Lung (tissue), 12 donors: ENCODE results near the gene UBE2V1. TPM values are rescaled to one million over a fixed set of nuclear protein-coding genes. Genes with fewer than 3 reads are reported as not detected.
"Not testable (repeated sequence)": the region's sequence is repeated elsewhere in the genome, so short reads cannot be mapped to it uniquely, and the experiment has no call there.

ENCODE experiments used
- ATAC-seq: fragments of 200-7000 bp; cut with Tn5 transposase; one replicate; pipeline ENCODE4 v1.9.1; 2020; ENCODE audit warnings: moderate number of reproducible peaks; ENCODE audit not compliant: insufficient read depth, low FRiP score
- DNase-seq, 3 donors: peaks; one replicate each; pipeline ENCODE4 v3.0.0-alpha.2; 2013 to 2017
- H3K27ac ChIP-seq, 2 donors: one replicate each; pipeline ENCODE4 v1.5.1; 2013; ENCODE audit warnings: mild to moderate bottlenecking in 2 of 2, moderate library complexity in 2 of 2, control low read depth in 1 of 2, inconsistent platforms in 1 of 2, low read depth in 1 of 2, low read length in 1 of 2
- H3K27me3 ChIP-seq, 3 donors: one replicate each; pipeline ENCODE4 v1.5.1; 2013; ENCODE audit warnings: low read length in 2 of 3; ENCODE audit not compliant: control insufficient read depth in 3 of 3, insufficient read depth in 3 of 3
- H3K36me3 ChIP-seq, 4 donors: one replicate each; pipeline ENCODE4 v1.5.1; 2013; ENCODE audit warnings: low read length in 4 of 4, mild to moderate bottlenecking in 1 of 4, moderate library complexity in 1 of 4; ENCODE audit not compliant: control insufficient read depth in 4 of 4, insufficient read depth in 4 of 4
- H3K4me1 ChIP-seq, 5 donors: one replicate each; pipeline ENCODE4 v1.5.1; 2013; ENCODE audit warnings: low read length in 5 of 5, mild to moderate bottlenecking in 2 of 5, moderate library complexity in 1 of 5; ENCODE audit not compliant: control insufficient read depth in 5 of 5, insufficient read depth in 5 of 5
- H3K4me3 ChIP-seq: one replicate; pipeline ENCODE4 v1.5.1; 2013; ENCODE audit warnings: mild to moderate bottlenecking, control low read depth, moderate library complexity
- H3K9ac ChIP-seq, 2 donors: one replicate each; pipeline ENCODE4 v1.5.1; 2013; ENCODE audit warnings: low read length in 2 of 2, control low read depth in 1 of 2; ENCODE audit not compliant: insufficient read depth in 1 of 2
- H3K9me3 ChIP-seq, 4 donors: one replicate each; pipeline ENCODE4 v1.5.1; 2013; ENCODE audit warnings: low read length in 3 of 4, mild to moderate bottlenecking in 1 of 4, moderate library complexity in 1 of 4; ENCODE audit not compliant: control insufficient read depth in 4 of 4, insufficient read depth in 3 of 4
- CTCF ChIP-seq: IDR thresholded peaks from 2 replicates; pipeline ENCODE4 v1.5.1; 2012; ENCODE audit warnings: mild to moderate bottlenecking; ENCODE audit errors: control extremely low read depth, extremely low read depth
- WGBS, 2 donors: extraction: QIAGEN DNeasy Blood & Tissue Kit; methylation state at CpG; one replicate each; pipeline ENCODE4 v1.1.7; 2013; 5-methylcytosine and 5-hydroxymethylcytosine counted together
- polyA plus RNA-seq, 2 donors: library from polyadenylated mRNA; stranded (reverse); fragments of 200-250 nt; gene quantifications; one replicate each; pipeline ENCODE4 v1.2.1, GENCODE V29; 2013
- total RNA-seq, 2 donors: library from RNA; depleted of rRNA in 1 of 2; stranded (reverse); fragments of >200 nt in 1 of 2; gene quantifications; one replicate each; pipeline ENCODE4 v1.2.1, GENCODE V29; 2014 to 2021
- donor health status: control.
- donor health status: control.
- donor health status: Bipolar disorder and iron deficiency.
- donor health status: healthy.
- donor health status: DM: yes; HTN: yes; CAD: no.

UBE2V1 gene
- total and polyA plus RNA-seq, 4 donors, result 56.4 to 103 (median 69.2) TPM

DNA sequence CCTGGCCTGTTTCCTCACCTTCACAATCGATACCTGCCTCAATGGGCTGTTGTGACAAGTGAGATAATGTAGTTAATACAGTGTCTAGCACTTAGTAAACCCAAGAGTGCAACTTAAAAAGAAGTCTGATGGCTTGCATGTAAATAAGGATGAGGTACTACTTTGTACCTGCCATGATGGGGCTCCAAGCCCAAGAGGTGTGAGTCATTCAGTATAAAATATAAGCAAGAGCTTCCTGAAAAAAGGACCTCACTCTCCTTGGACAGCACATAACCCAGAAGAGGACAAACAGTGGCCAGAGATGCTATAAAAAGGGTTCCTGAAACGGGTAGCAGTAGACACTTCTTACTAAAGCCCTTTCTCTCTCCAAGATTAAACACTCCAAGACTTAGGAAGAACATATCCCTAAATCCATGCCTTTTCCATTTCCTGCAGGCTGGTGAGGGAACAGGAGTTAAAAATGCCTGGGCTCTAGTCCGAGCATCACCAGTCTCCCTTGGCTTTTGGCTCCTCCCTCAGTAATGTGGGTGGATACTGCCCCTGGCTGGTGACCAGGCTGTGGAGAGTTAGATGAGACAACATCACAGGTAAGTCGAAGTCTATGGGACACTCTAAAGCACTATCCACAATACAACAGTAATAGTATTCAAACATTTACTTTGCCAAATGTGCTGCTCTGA, 4.3 kb downstream of the UBE2V1 start:
- 46 to 74% methylated on average over 4 of the region's 4 CpGs for WGBS, 2 donors
- H3K4me1 ChIP-seq, result peaks cover 11 to 39% (median 26%) of the 10 kb centered on the region in 5 donors
- DNase-seq (no peak), ATAC-seq (no peak)
- H3K9me3 ChIP-seq, result no peaks in the 10 kb centered on the region
- peak overlapping the region in 1 of 2 donors; percentile 42 for H3K27ac ChIP-seq
- no peak overlapping the region for H3K4me3 ChIP-seq
- peaks cover 0 to 5% (median 3%) of the 10 kb centered on the region in 4 donors for H3K36me3 ChIP-seq
- no peak for TF ChIP-seq CTCF
- H3K27me3 ChIP-seq, result no peaks in the 10 kb centered on the region
- H3K9ac ChIP-seq, result peak overlapping the region in 1 of 2 donors; percentile 30

DNA sequence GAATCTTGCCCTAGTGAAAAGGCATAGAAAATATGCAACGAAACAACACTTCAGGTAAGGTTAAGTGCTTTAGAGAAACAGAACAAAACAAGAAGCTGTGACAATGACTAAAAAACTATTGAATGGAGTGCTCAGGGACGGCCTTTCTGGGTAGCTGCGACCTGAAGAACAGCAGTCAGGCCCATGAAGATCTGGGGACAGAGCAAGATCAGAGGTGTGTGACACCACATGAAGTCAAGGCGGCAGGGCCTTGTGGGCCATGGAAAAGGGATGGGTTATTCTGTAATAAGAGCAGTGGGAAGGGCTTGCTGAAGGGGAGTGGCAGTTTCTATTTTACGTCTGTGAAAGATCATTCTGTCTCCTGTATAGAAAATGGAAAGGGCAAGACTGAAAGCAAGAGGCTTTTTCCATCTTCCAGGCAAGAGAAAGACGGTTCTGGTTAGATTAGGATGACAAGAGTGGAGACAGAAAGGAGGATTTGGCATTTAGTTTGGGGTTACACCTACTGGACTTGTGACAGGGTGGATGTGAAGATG, 5.1 kb downstream of the UBE2V1 start:
- Histone ChIP-seq H3K4me1 (peaks cover 11 to 41% (median 26%) of the 10 kb centered on the region in 5 donors), H3K9me3 (no peaks in the 10 kb centered on the region), H3K27ac (peak overlapping the region; percentile 11 to 42), H3K36me3 (peaks cover 0 to 5% (median 3%) of the 10 kb centered on the region in 4 donors), H3K4me3 (no peak overlapping the region), H3K27me3 (no peaks in the 10 kb centered on the region), H3K9ac (peak overlapping the region in 1 of 2 donors; percentile 34)
- no peak for DNase-seq
- 68 to 87% methylated on average over 6 of the region's 6 CpGs for WGBS, 2 donors
- ATAC-seq, result no peak
- no peak for TF ChIP-seq CTCF

GRCh38 chr20:50107086-50107660, 5.8 kb downstream of the UBE2V1 start:
- Histone ChIP-seq H3K9ac (no peak overlapping the region), H3K4me3 (no peak overlapping the region), H3K9me3 (no peaks in the 10 kb centered on the region), H3K27ac (no peak overlapping the region), H3K36me3 (peaks cover 0 to 5% (median 3%) of the 10 kb centered on the region in 4 donors), H3K4me1 (peaks cover 11 to 41% (median 26%) of the 10 kb centered on the region in 5 donors), H3K27me3 (no peaks in the 10 kb centered on the region)
- no peak for TF ChIP-seq CTCF
- ATAC-seq (no peak), DNase-seq (no peak)
- WGBS, 2 donors, result 72 to 84% methylated on average over 6 of the region's 6 CpGs

DNA sequence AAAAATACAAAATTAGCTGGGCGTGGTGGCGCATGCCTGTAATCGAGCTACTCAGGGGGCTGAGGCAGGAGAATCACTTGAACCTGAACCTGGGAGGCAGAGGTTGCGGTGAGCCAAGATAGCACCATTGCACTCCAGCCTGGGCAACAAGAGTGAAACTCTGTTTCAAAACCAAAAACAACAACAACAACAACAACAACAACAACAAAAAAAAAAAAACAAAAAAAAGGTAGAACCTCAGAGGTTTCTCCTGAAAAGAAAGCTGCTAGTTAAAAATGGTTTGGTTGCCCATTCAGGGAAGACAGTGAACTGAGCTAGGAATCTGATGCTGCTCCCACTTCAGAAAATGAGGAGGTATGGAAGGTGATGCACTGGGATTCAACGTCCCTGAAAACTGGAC, 6.3 kb downstream of the UBE2V1 start:
- peaks cover 11 to 40% (median 23%) of the 10 kb centered on the region in 5 donors for H3K4me1 ChIP-seq
- not testable (repeated sequence) for DNase-seq, H3K4me3 ChIP-seq, H3K9me3 ChIP-seq, H3K27me3 ChIP-seq, ATAC-seq, H3K9ac ChIP-seq, H3K36me3 ChIP-seq, H3K27ac ChIP-seq
- WGBS, 2 donors, result 69 to 93% methylated on average over 5 of the region's 5 CpGs

DNA sequence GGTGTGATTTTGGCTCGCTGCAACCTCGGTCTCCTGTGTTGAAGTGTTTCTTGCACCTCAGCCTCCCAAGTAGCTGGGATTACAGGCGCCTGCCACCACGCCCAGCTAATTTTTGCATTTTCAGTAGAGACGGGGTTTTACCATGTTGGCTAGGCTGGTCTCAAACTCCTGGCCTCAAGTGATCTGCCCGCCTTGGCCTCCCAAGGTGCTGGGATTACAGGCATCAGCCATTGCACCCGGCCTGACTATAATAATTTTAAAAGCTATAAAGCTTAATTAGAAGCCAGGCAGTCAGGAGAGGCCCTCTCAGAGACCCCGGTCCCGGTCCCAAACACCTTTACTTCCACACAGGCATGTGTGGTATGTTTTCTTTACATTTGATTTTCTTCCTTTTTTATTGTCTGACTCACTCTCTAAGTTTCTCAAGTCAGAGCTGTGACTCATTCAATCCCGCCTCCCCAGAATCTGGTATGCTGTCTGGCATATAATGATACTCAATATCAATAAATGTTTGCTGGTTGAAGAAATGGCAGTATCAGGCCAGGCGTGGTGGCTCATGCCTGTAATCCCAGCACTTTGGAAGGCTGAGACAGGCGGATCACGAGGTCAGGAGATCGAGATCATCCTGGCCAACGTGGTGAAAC, 9.4 kb downstream of the UBE2V1 start:
- H3K9ac ChIP-seq, DNase-seq, H3K27me3 ChIP-seq, H3K4me3 ChIP-seq, H3K36me3 ChIP-seq, ATAC-seq, H3K9me3 ChIP-seq: not testable (repeated sequence)
- peaks cover 0 to 31% (median 15%) of the 10 kb centered on the region in 5 donors for H3K4me1 ChIP-seq
- peak overlapping the region in 1 of 2 donors; percentile 43 for H3K27ac ChIP-seq
- WGBS, 2 donors, result 84 to 90% methylated on average over 15 of the region's 15 CpGs
